SJCRH30 (cell line): Measurements from ENCODE around the gene NKTR. TPM values are rescaled to one million over a fixed set of nuclear protein-coding genes. Genes with fewer than 3 reads are reported as not detected.

Experiments
- DNase-seq, 2 experiments: peaks; one replicate each; pipeline ENCODE4 v3.0.0-alpha.2; 2015 to 2020
- H3K27ac ChIP-seq: fragments of 250-450 bp; sonication (Bioruptor Pico); 2 replicates; pipeline ENCODE4 v1.5.1; 2020; ENCODE audit warnings: mild to moderate bottlenecking, moderate library complexity
- H3K27me3 ChIP-seq: fragments of 250-450 bp; sonication (Bioruptor Pico); 2 replicates; pipeline ENCODE4 v1.5.1; 2020; ENCODE audit warnings: mild to moderate bottlenecking, moderate library complexity
- H3K36me3 ChIP-seq: fragments of 250-450 bp; sonication (Bioruptor Pico); 2 replicates; pipeline ENCODE4 v1.5.1; 2020; ENCODE audit warnings: mild to moderate bottlenecking, moderate library complexity
- H3K4me1 ChIP-seq: fragments of 250-450 bp; sonication (Bioruptor Pico); 2 replicates; pipeline ENCODE4 v1.5.1; 2020; ENCODE audit warnings: mild to moderate bottlenecking, moderate library complexity
- H3K4me3 ChIP-seq: fragments of 250-450 bp; sonication (Bioruptor Pico); 2 replicates; pipeline ENCODE4 v1.5.1; 2020; ENCODE audit warnings: mild to moderate bottlenecking, moderate library complexity
- H3K9me3 ChIP-seq: fragments of 250-450 bp; sonication (Bioruptor Pico); replicated peaks from 2 replicates; pipeline ENCODE4 v1.5.1; 2020; ENCODE audit warnings: mild to moderate bottlenecking, moderate library complexity
- total RNA-seq: library from RNA; depleted of rRNA; stranded (reverse); fragments of >200 nt; shearing (Covaris generic); gene quantifications from 2 replicates; pipeline ENCODE4 v1.2.3, GENCODE V29; 2014

The NKTR gene
- total RNA-seq, 1 experiment from 2014 or later, result 40.6 TPM

- no peak overlapping the region for H3K27ac ChIP-seq
- no peaks in the 10 kb centered on the region for H3K27me3 ChIP-seq
- H3K36me3 ChIP-seq, result no peaks in the 10 kb centered on the region
Observed at GRCh38 chr3:42659451-42660130, 59.1 kb downstream of the NKTR start.

GRCh38 chr3:42660131-42660715, 59.7 kb downstream of the NKTR start:
- no peaks in the 10 kb centered on the region for H3K27me3 ChIP-seq
- no peaks in the 10 kb centered on the region for H3K36me3 ChIP-seq
- H3K4me3 ChIP-seq, result no peak overlapping the region
- no peaks in the 10 kb centered on the region for H3K9me3 ChIP-seq
- no peak for DNase-seq
- H3K27ac ChIP-seq, result no peak overlapping the region
- no peaks in the 10 kb centered on the region; the same call in 1 of the 2 replicates for H3K4me1 ChIP-seq

More at GRCh38 chr3:42659451-42660130, 59.1 kb downstream of the NKTR start:
- Histone ChIP-seq H3K4me1 (no peaks in the 10 kb centered on the region; the same call in 1 of the 2 replicates), H3K4me3 (no peak overlapping the region), H3K9me3 (no peaks in the 10 kb centered on the region)
- DNase-seq, result no peak

- Histone ChIP-seq H3K9me3 (no peaks in the 10 kb centered on the region), H3K4me3 (no peak overlapping the region), H3K4me1 (no peaks in the 10 kb centered on the region), H3K27ac (no peak overlapping the region), H3K27me3 (no peaks in the 10 kb centered on the region), H3K36me3 (no peaks in the 10 kb centered on the region)
- DNase-seq, result peak in 1 of 2 experiments; percentile 14
Observed at GRCh38 chr3:42660898-42661297, 60.4 kb downstream of the NKTR start.

- no peak for DNase-seq
- Histone ChIP-seq H3K4me1 (peaks cover 4% of the 10 kb centered on the region; the same call in 1 of the 2 replicates), H3K27me3 (no peaks in the 10 kb centered on the region), H3K4me3 (no peak overlapping the region), H3K27ac (no peak overlapping the region), H3K9me3 (no peaks in the 10 kb centered on the region), H3K36me3 (no peaks in the 10 kb centered on the region)
Observed at GRCh38 chr3:42661593-42662022, 61.1 kb downstream of the NKTR start.

- Histone ChIP-seq H3K4me1 (peaks cover 10% of the 10 kb centered on the region), H3K36me3 (no peaks in the 10 kb centered on the region), H3K9me3 (no peaks in the 10 kb centered on the region), H3K27me3 (no peaks in the 10 kb centered on the region), H3K27ac (no peak overlapping the region), H3K4me3 (no peak overlapping the region)
- DNase-seq, result no peak
Observed at GRCh38 chr3:42662037-42662812, 61.7 kb downstream of the NKTR start.

- Histone ChIP-seq H3K27ac (no peak overlapping the region), H3K4me1 (peaks cover 18% of the 10 kb centered on the region), H3K4me3 (no peak overlapping the region), H3K27me3 (no peaks in the 10 kb centered on the region), H3K36me3 (no peaks in the 10 kb centered on the region), H3K9me3 (no peaks in the 10 kb centered on the region)
- no peak for DNase-seq
Observed at GRCh38 chr3:42662813-42663535, 62.5 kb downstream of the NKTR start.

- Histone ChIP-seq H3K36me3 (no peaks in the 10 kb centered on the region), H3K4me3 (no peak overlapping the region)
Observed at GRCh38 chr3:42663581-42664437, 63.3 kb downstream of the NKTR start.

GRCh38 chr3:42664438-42664803, 63.9 kb downstream of the NKTR start:
- Histone ChIP-seq H3K27ac (no peak overlapping the region), H3K27me3 (no peaks in the 10 kb centered on the region), H3K36me3 (no peaks in the 10 kb centered on the region), H3K4me1 (peaks cover 24% of the 10 kb centered on the region), H3K4me3 (no peak overlapping the region), H3K9me3 (no peaks in the 10 kb centered on the region)
- DNase-seq, result no peak

More at GRCh38 chr3:42663581-42664437, 63.3 kb downstream of the NKTR start:
- Histone ChIP-seq H3K27me3 (no peaks in the 10 kb centered on the region), H3K4me1 (peaks cover 24% of the 10 kb centered on the region), H3K27ac (no peak overlapping the region), H3K9me3 (no peaks in the 10 kb centered on the region)
- DNase-seq, result no peak

- no peaks in the 10 kb centered on the region for H3K9me3 ChIP-seq
- H3K36me3 ChIP-seq, result no peaks in the 10 kb centered on the region
- DNase-seq, result no peak
- no peak overlapping the region for H3K27ac ChIP-seq
- H3K4me3 ChIP-seq, result no peak overlapping the region
- H3K27me3 ChIP-seq, result no peaks in the 10 kb centered on the region
- peaks cover 24% of the 10 kb centered on the region for H3K4me1 ChIP-seq
Observed at GRCh38 chr3:42665050-42665878, 64.8 kb downstream of the NKTR start.

GRCh38 chr3:42666022-42666421, 65.5 kb downstream of the NKTR start:
- H3K4me1 ChIP-seq, result peaks cover 24% of the 10 kb centered on the region
- H3K9me3 ChIP-seq, result no peaks in the 10 kb centered on the region
- H3K27me3 ChIP-seq, result no peaks in the 10 kb centered on the region
- no peak for DNase-seq
- no peak overlapping the region for H3K4me3 ChIP-seq
- H3K36me3 ChIP-seq, result no peaks in the 10 kb centered on the region
- no peak overlapping the region for H3K27ac ChIP-seq

GRCh38 chr3:42666577-42666998, 66.1 kb downstream of the NKTR start:
- Histone ChIP-seq H3K4me3 (no peak overlapping the region), H3K9me3 (no peaks in the 10 kb centered on the region), H3K36me3 (no peaks in the 10 kb centered on the region), H3K27me3 (no peaks in the 10 kb centered on the region), H3K27ac (no peak overlapping the region), H3K4me1 (peaks cover 24% of the 10 kb centered on the region)
- DNase-seq, result no peak

- Histone ChIP-seq H3K4me1 (peaks cover 24% of the 10 kb centered on the region), H3K27me3 (no peaks in the 10 kb centered on the region), H3K27ac (no peak overlapping the region; the same call in 1 of the 2 replicates), H3K36me3 (no peaks in the 10 kb centered on the region), H3K4me3 (no peak overlapping the region), H3K9me3 (no peaks in the 10 kb centered on the region)
- no peak for DNase-seq
Observed at GRCh38 chr3:42667096-42667522, 66.6 kb downstream of the NKTR start.
